Thoracic aorta (tissue), 2 donors: Measurements from ENCODE around the gene AOC3. TPM values are rescaled to one million over a fixed set of nuclear protein-coding genes. Genes with fewer than 3 reads are reported as not detected.
"Not testable (repeated sequence)": the region's sequence is repeated elsewhere in the genome, so short reads cannot be mapped to it uniquely, and the experiment has no call there.

Experiments used
- ATAC-seq: fragments of 150-250 bp; one replicate; pipeline ENCODE4 v1.8.0; 2017; ENCODE audit warnings: low read depth; ENCODE audit not compliant: insufficient number of reproducible peaks, low FRiP score
- DNase-seq: peaks from one replicate; pipeline ENCODE4 v3.0.0-alpha.2; 2020; ENCODE audit warnings: low spot score
- H3K27ac ChIP-seq, 2 donors: fragments of 200-600 bp; sonication (generic); 1 replicate in 1 of 2; 2 replicates in 1 of 2; pipeline ENCODE4 v1.5.1; 2016; ENCODE audit warnings: mild to moderate bottlenecking in 2 of 2, moderate library complexity in 2 of 2
- H3K27me3 ChIP-seq: fragments of 200-600 bp; sonication (generic); replicated peaks from 2 replicates; pipeline ENCODE4 v1.6.0; 2016; ENCODE audit warnings: mild to moderate bottlenecking; ENCODE audit not compliant: insufficient read depth
- H3K36me3 ChIP-seq: fragments of 200-600 bp; sonication (generic); one replicate; pipeline ENCODE4 v1.5.1; 2016
- H3K4me1 ChIP-seq, 2 donors: fragments of 200-600 bp; sonication (generic); 1 replicate in 1 of 2; 2 replicates in 1 of 2; pipeline versions ENCODE4 v1.5.1 to v1.6.0; 2016; ENCODE audit warnings: low read depth in 2 of 2, mild to moderate bottlenecking in 1 of 2; ENCODE audit not compliant: control insufficient read depth in 1 of 2
- H3K4me3 ChIP-seq: fragments of 200-600 bp; sonication (generic); 2 replicates; pipeline ENCODE4 v1.5.1; 2016; ENCODE audit warnings: mild to moderate bottlenecking
- H3K9me3 ChIP-seq: fragments of 200-600 bp; sonication (generic); 2 replicates; pipeline ENCODE4 v1.5.1; 2016
- CTCF ChIP-seq: fragments of 200-600 bp; sonication (generic); IDR thresholded peaks from one replicate; pipeline ENCODE4 v1.5.1; 2019; ENCODE audit warnings: antibody characterized with exemption
- total RNA-seq, 2 donors: library from RNA; depleted of rRNA; stranded (reverse); fragments of >200 nt; gene quantifications; one replicate each; pipeline versions ENCODE4 v1.1.0 to v1.2.3, GENCODE V29; 2016

The AOC3 gene
- total RNA-seq, 2 donors from 2014 or later: 117 to 146 TPM

DNA sequence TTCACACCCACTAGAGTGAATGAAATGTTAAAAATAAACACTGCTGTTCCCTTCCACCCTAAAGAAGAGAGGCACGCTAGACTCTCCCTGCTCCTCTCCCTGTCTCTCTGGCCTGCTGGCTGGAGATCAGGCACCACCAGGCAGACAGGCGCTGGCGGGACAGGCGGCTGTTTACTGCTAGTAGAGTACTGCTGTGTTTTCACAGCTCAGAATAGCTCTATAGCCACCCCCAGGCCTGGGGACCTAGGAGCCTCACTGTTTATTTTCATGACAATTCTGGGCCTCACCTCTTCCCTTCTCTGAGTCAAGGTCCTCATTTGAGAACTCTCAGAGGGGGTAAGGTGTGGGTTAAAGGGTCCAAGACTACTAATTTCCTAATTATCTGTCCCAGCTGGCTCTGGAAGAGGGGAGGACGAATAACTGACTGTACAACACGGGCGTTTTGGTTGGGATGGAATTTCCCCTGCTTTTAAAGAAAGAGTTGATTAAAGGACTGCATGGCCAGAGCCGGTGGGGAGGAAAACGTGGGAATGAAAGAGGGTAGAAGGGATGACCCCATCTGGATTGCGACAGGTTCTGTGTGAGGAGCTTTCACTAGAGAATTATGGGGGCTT lies 40.6 kb downstream of the AOC3 start:
- H3K27ac ChIP-seq: peak overlapping the region; percentile 73 to 95
- ATAC-seq (no peak), DNase-seq (no peak)
- no peaks in the 10 kb centered on the region for H3K27me3 ChIP-seq
- H3K9me3 ChIP-seq: no peaks in the 10 kb centered on the region
- peak overlapping the region; percentile 21 for H3K4me3 ChIP-seq
- H3K4me1 ChIP-seq: peaks cover 36 to 51% of the 10 kb centered on the region in 2 donors
- TF ChIP-seq CTCF: no peak
- H3K36me3 ChIP-seq: no peaks in the 10 kb centered on the region

- H3K4me1 ChIP-seq: peaks cover 36 to 51% of the 10 kb centered on the region in 2 donors
- no peak for TF ChIP-seq CTCF
- ATAC-seq (no peak), DNase-seq (no peak)
- H3K27me3 ChIP-seq: no peaks in the 10 kb centered on the region
- H3K4me3 ChIP-seq: peak overlapping the region; percentile 0
- H3K9me3 ChIP-seq: no peaks in the 10 kb centered on the region
- no peaks in the 10 kb centered on the region for H3K36me3 ChIP-seq
- H3K27ac ChIP-seq: peak overlapping the region; percentile 73 to 82
Measured at GRCh38 chr17:42893359-42893758, 42.4 kb downstream of the AOC3 start.

DNA sequence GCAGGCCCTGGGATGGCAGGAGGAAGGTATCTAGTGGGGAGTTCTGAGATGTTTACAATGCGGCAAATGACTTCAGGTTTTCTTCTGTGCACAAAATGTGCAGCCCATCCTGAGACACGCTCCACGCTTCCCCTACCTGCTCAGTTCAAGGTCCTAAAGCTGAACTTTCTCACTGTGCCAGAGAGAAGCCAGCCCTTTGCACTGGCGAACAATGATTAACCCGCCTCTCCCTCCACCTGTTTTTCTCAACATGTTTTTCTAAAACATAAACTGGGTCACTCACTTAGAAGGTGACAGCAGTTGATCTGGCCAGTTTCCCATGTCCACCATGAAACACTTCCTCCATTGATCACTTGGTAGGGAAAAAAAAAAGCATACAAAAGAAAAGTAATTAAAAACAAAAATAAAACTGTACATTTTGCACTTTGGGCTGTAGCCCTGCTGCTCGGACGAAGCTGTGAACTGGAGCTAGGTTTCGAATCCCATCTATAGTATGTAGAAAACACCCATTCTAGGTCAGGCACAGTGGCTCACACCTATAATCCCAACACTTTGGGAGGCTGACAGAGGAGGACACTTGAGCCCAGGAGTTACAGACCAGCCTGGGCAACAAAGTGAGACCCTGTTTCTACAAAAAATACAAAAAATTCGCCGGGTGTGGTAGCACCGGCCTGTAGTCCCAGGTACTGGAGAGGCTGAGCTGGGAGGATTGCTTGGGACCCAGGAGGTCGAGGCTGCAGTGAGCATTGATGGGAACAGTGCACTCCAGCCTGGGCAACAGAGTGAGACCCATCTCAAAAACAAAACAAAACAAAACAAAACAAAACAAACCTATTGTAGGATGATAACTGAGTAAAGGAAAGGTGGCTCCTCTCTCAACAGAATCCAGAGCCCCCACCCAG lies 43.5 kb downstream of the AOC3 start:
- Histone ChIP-seq H3K27me3 (no peaks in the 10 kb centered on the region), H3K27ac (peak overlapping the region; percentile 73 to 82), H3K36me3 (no peaks in the 10 kb centered on the region), H3K4me3 (peak overlapping the region; percentile 18), H3K9me3 (no peaks in the 10 kb centered on the region), H3K4me1 (peaks cover 36 to 51% of the 10 kb centered on the region in 2 donors)
- DNase-seq: no peak
- TF ChIP-seq CTCF: no peak
- ATAC-seq: no peak

GRCh38 chr17:42895185-42895555 lies 44.2 kb downstream of the AOC3 start:
- no peaks in the 10 kb centered on the region for H3K36me3 ChIP-seq
- H3K9me3 ChIP-seq: no peaks in the 10 kb centered on the region
- peak; percentile 57 for DNase-seq
- no peaks in the 10 kb centered on the region for H3K27me3 ChIP-seq
- peak; percentile 75 for ATAC-seq
- H3K4me3 ChIP-seq: peak overlapping the region; percentile 18
- peak overlapping the region; percentile 73 to 82 for H3K27ac ChIP-seq
- TF ChIP-seq CTCF: no peak
- H3K4me1 ChIP-seq: peaks cover 36 to 51% of the 10 kb centered on the region in 2 donors

GRCh38 chr17:42898147-42898811 lies 47.3 kb downstream of the AOC3 start:
- no peak for TF ChIP-seq CTCF
- no peak for DNase-seq
- Histone ChIP-seq H3K9me3 (no peaks in the 10 kb centered on the region), H3K27me3 (no peaks in the 10 kb centered on the region), H3K36me3 (no peaks in the 10 kb centered on the region), H3K4me3 (no peak overlapping the region), H3K4me1 (peaks cover 16 to 25% of the 10 kb centered on the region in 2 donors), H3K27ac (no peak overlapping the region)
- no peak for ATAC-seq

- not testable (repeated sequence) for DNase-seq, H3K27ac ChIP-seq, H3K27me3 ChIP-seq, H3K9me3 ChIP-seq, ATAC-seq, H3K4me3 ChIP-seq, H3K4me1 ChIP-seq, H3K36me3 ChIP-seq
Measured at GRCh38 chr17:42899981-42900380, 49.0 kb downstream of the AOC3 start.
